ENCODE measurements around the gene CMPK1.

- TF ChIP-seq SUZ12 (IDR thresholded peaks at IDR 0.05; ENCODE audit: low read length) (no peak), CHD2 (IDR thresholded peaks at IDR 0.05; ENCODE audit: low read length) (no peak), PHF8 (conservative IDR thresholded peaks at IDR 0.05; ENCODE audit: low read depth, low read length) (no peak), RAD21 (IDR thresholded peaks at IDR 0.05 in 1 of 2, conservative IDR thresholded peaks at IDR 0.05 in 1 of 2; ENCODE audit: low read depth in 2 of 2, low read length in 2 of 2) (peak; percentile 62 to 71)
- TF ChIP-seq, protein P1, sequence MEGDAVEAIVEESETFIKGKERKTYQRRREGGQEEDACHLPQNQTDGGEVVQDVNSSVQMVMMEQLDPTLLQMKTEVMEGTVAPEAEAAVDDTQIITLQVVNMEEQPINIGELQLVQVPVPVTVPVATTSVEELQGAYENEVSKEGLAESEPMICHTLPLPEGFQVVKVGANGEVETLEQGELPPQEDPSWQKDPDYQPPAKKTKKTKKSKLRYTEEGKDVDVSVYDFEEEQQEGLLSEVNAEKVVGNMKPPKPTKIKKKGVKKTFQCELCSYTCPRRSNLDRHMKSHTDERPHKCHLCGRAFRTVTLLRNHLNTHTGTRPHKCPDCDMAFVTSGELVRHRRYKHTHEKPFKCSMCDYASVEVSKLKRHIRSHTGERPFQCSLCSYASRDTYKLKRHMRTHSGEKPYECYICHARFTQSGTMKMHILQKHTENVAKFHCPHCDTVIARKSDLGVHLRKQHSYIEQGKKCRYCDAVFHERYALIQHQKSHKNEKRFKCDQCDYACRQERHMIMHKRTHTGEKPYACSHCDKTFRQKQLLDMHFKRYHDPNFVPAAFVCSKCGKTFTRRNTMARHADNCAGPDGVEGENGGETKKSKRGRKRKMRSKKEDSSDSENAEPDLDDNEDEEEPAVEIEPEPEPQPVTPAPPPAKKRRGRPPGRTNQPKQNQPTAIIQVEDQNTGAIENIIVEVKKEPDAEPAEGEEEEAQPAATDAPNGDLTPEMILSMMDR (IDR thresholded peaks at IDR 0.05; ENCODE audit: control extremely low read depth in 1 of 3, insufficient read depth in 1 of 3, low read depth in 1 of 3, low read length in 3 of 3), result peak; percentile 72 to 98 (median 95)
Measured at GRCh38 chr1:47424336-47424982, 90.9 kb downstream of the CMPK1 start.
